GM21576 (cell line): Measurements from ENCODE around the gene NUTF2.
"Not testable (repeated sequence)": the region's sequence is repeated elsewhere in the genome, so short reads cannot be mapped to it uniquely, and the experiment has no call there.

Experiments
- ATAC-seq: cut with Tn5 transposase; IDR thresholded peaks from one replicate; pipeline ENCODE4 v1.9.1; 2021; ENCODE audit warnings: mild to moderate bottlenecking, moderate library complexity; ENCODE audit not compliant: unreplicated experiment

The NUTF2 gene

DNA sequence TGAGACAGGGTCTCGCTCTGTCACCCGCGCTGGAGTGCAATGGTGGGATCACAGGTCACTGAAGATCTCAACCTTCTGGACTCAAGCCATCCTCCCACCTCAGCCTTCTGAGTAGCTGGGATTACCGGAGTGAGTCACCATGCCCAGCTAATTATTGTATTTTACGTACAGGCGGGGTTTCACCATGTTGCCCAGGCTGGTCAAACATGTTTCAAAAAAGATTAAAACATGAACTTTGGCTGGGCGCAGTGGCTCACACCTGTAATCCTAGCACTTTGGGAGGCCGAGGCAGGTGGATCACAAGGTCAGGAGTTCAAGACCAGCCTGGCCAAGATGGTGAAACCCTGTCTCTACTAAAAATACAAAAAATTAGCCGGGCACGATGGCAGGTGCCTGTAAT lies 9.5 kb upstream of the NUTF2 start:
- not testable (repeated sequence) for ATAC-seq

DNA sequence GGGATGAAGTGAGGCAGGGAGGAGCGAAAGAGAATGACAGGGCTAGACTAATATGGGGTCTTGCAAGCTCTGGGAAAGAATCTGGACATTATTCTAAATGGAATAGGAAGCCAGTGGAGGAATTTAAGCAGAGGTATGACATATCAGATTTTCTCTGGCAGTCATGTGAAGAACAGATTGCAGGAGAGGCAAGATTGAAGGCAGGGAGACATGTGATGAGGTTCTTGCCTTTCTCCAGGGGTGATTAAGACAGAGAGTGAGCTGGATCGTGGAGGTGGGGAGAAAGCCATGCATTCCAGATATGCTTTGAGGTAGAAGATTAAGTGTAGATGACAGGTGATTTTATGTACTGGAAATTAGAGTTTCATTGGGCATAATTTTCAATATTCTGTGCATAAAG lies 8.9 kb upstream of the NUTF2 start:
- no peak for ATAC-seq

DNA sequence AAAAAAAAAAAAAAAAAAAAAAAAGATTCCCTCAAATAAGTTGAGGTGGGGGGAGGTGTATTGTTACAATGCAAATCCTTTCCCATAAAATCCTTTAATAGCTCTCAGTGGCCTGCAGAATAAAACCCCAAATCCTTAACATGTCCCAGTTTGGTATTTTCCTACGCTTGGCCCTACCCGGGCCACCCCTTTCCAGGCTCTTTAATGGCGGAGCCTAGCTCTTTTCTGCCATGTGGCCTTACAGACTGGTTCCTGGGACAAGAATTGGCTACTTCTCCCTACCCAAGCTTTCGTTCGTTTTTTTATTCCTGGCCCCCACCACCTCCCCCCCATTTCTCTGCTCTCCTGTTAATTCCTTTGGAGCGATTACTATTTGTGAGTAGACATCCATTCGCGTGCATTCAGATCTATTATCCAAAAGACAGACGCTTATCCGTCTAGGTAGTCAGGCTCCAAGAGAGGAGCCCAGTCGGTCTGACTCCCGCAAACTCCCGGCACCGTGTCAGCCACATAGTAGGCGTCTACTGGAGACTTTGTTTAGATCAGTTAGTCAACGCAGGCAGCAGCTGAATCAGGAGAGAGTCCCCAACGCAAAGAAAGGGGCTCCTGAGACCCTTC lies 5.4 kb upstream of the NUTF2 start:
- no peak for ATAC-seq

DNA sequence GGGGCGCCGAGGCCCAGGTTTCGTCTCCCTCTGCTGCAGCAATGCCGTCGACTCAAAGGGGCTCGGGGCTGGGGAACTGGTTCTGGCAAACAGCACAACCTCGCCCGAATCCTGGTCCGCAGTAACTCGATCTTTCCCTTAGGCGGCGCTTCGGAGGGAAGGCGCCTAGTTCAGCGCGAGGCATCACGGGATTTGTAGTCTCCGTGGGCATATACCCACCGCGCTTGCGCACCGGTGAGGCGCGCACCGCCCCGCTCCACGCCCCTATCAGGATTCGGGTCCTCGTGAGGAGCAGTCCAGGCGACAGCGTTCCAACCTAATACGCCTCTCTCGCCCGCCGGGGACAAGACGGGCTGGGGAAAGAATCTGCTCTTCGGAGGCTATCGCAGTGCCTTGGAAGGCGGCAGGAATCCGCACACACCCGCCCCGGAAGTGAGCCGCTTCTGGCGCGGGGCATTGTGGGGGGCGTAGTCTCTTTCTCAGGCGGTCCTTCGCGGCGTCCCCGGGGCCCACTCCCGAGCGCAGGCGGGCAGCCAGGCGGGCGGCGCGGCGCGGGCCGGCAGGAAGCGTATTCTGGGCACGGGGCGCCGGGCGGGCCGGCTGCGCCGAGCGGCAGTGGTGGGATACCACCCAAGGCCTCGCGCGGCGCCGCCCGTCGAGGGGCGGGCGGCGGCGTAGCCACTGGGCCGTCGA lies 4.8 kb upstream of the NUTF2 start, which contains the start of gene THAP11:
Gene THAP11, plus strand, starts transcription at position 505 of the 693 bp plus-strand sequence. CDS start 235 bp downstream, outside the sequence.
- peak; percentile 40 for ATAC-seq

DNA sequence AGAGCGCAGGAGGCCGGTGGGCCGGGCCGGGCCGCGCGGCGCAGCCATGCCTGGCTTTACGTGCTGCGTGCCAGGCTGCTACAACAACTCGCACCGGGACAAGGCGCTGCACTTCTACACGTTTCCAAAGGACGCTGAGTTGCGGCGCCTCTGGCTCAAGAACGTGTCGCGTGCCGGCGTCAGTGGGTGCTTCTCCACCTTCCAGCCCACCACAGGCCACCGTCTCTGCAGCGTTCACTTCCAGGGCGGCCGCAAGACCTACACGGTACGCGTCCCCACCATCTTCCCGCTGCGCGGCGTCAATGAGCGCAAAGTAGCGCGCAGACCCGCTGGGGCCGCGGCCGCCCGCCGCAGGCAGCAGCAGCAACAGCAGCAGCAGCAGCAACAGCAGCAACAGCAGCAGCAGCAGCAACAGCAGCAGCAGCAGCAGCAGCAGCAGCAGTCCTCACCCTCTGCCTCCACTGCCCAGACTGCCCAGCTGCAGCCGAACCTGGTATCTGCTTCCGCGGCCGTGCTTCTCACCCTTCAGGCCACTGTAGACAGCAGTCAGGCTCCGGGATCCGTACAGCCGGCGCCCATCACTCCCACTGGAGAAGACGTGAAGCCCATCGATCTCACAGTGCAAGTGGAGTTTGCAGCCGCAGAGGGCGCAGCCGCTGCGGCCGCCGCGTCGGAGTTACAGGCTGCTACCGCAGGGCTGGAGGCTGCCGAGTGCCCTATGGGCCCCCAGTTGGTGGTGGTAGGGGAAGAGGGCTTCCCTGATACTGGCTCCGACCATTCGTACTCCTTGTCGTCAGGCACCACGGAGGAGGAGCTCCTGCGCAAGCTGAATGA lies 4.0 kb upstream of the NUTF2 start:
- peak; percentile 10 for ATAC-seq

DNA sequence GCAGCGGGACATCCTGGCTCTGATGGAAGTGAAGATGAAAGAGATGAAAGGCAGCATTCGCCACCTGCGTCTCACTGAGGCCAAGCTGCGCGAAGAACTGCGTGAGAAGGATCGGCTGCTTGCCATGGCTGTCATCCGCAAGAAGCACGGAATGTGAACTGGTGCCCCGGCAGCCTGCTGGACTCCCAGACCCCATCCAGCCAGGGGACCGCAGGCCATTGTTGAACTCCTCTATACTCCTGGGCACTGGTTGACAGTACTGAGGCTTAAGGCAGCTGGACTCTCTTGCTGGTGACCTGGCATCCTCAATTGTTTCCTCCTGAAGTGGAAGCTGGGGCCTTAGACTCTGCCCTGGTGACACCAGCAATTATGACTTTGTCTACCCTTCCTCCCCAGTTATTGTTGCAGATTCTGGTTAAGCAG lies 3.4 kb upstream of the NUTF2 start:
- ATAC-seq: no peak

DNA sequence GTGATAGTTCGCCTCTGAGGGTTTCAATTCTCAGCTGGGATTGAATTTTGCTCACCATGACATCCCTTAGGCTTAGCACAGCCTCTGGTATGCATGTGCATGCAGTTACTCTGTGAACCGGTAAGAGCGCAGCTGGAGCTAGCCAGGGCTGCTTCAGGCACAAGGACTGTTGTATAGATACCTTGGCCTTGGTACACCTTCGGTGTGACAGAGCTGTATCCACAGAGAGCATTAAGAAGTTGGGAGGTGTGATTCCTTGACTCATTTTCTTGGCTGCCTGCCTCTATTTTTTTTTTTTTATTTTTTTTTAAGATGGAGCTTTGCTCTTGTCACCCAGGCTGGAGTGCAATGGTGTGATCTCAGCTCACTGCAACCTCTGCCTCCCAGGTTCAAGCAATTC lies 2.2 kb upstream of the NUTF2 start:
- ATAC-seq: no peak

DNA sequence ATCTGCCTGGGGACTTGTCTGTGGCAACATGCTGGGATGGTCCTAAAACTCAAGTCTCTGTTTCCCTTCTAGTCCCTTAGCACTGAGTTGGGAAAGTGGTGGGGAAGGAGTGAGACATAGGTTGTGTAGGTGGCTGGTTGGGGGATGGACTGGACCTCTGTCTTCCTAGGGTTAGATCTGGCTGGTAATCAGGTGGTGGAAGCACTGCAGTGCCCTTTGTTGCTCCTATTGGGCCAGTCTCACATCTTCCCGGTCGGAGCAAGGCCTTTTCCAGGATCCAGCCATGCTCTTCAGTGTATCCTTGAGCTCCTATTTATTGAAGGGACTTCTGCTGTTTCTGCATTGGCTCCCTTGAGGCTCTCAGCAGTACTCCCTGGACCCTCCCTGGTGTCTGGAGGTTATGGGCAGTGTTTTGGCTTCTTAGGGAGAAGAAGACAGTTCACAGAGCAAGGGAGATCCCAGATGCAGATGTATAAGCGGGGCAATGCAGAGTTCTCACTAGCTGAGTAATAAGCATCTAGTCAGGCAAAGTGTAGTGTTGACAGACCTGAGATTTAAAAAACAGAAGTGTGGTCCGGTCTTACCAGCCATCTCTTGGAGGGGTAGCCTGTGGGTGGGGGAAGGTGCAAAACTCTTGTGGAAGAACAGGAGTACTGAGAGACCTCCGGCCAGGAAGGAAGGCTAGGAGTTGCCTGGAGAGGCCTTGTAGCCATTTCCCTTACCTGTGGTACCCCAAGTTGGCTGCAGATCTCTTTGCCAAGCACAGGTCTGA lies 1.3 kb upstream of the NUTF2 start:
- no peak for ATAC-seq

DNA sequence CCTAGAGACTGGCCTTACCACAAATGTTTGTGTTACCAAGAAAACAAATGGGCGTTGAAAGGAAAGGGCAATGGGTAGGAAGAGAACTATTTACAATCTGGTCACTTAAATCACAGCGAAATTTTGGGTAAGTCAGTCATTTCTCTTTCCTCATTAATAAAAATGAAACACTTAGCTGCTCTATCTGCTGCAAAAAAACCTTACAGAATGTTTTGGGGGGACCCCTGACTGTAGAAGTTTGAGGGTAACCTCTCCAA lies 742 bp upstream of the NUTF2 start:
- ATAC-seq: no peak

DNA sequence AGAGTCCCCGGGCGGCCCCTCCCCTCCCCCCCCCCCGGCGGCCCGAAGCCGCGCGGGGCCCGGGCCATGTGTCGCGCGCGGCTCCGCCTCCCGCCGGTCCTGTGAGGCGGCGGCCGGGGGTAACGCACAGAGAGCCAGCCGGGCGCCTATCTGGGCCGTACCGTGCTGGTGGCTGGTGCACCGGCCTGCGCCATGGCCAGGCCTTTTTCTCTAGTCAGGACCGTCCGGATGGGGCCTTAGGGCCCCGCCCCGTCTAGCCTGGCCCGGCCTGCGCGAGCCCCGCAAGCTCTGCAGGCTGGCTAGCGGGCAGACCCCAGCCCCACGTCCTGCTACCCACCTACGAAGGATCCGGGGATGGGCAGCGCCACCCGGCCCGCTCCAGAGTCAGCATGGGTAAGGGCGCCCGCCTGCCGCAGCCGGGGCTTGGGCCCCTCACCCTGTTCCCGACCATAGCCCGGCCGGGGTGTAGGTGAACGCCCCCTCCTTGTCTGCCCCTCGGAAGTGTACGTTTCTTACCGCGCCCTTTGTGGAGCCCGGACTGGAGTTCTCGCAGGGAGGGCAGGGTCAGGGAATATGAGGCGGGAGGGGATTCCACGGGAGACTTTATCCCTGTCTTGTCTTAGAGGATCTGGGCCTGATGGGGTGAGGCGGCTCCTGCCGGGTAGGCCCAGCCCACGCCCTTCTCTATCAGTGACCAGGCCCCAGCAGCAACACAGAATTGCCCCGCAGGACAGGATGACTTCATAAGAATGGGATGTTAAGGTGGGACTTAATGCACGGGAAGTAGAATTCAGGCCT lies 530 bp downstream of the NUTF2 start, which contains the start of gene CENPT:
Gene CENPT, minus strand, starts transcription at position 630 of the 798 bp plus-strand sequence. CDS start 13,834 bp downstream, outside the sequence.
- ATAC-seq: peak; percentile 29

DNA sequence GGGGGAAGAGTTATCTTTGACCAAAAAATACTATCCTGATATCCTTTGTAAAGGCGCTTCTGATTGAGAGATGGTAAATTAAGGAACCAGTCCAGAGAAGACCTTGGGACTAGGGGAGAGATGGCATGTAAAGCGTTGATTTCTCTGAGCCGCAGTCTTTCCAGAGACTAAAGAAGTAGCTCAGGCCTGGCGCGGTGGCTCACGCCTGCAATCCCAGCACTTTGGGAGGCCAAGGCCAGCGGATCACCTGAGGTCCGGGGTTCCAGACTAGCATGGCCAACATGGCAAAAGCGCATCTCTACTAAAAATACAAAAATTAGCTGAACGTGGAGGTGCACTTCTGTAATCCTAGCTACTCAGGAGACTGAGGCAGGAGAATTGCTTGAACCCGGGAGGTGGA lies 1.4 kb downstream of the NUTF2 start:
- no peak for ATAC-seq

DNA sequence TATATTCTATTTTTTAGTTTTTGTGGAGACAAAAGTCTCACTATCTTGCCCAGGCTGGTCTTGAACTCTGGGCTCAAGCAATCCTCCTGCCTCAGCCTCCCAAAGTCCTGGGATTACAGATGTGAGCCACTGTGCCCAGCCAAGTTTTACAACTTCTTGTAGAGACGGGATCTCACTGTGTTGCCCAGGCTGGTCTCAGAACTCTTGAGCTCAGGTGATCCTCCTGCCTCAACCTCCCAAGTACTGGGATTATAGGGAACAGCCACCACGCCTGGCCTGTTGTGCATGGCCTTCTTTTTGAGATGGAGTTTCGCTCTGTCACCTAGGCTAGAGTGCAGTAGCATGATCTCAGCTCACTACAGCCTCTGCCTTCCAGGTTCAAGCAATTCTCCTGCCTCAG lies 6.9 kb downstream of the NUTF2 start:
- no peak for ATAC-seq

DNA sequence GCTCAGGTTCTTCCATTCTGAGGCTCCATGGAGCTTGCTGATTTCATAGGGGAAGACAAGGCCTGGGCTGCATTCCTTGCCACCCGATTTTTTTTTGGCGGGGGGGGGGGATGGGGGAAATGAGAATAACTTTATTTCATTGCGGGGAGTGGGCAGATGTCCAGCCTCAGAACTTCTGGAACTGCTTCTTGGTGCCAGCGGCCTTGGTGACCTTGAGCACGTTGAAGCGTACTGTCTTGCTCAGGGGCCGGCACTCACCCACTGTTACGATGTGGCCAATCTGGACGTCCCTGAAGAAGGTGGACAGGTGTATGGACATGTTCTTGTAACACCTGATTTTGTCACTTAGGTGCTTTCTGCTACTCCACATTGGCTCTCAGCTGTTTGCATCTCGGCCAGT lies 9.1 kb downstream of the NUTF2 start:
- ATAC-seq: no peak

DNA sequence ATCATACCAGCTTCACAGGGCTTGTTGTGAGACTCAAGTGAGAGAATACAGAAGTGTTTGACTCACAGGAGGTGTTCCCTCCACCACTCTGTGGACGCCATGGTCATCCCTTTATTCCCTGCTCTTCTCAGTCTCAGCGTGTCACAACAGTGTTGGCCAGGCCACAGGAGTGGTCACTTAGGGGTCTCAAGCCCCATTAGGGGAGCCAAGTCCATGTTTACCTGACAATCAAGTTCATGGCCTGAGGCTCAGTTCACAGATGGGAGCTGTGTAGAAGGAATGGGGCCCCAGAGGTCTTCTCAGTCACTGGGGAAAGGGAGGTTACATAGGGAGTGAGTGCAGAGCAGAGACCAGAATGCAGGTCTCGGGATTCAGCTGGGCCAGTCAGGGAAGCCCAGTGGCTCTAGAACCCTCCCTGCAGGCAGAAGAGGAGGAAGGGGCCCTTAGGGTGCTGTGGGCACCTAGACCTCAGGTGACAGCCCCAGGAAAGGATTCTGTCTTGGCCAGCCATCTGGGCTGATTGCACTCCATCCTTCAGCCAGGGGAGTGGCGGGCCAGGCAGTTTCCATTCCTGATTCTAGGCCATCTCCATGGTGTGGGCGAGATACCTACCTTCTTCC lies 10.3 kb downstream of the NUTF2 start:
- no peak for ATAC-seq

DNA sequence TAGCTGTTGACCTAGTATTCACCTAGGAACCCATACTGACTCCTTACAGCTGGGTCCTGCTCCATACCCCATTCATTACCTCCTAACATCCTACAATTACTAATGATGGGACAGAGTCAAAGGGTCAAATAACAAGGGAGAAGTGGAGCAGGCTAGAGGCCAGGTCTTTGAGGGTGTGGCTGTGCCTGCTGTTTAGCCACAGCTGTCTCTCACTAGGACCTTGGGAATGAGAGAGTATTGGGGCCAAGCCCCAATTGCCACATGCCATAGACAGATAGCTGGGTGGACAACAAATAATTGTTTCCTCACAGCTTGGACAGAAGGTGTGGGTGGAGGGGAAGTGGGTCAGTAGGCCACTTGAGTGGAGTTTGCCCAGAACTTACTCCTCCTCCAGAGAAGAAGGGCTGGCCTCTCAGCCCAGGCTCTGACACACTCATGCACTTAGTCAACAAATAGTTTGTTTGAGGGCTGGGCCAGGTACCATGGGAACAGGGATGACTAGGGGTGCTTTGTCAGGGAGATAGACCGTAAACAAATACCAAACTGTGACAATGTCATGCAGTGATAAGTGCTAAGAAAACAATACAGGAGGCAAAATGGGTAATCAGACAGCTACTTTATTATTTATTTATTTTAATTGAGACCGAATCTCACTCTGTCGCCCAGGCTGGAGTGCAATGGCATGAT lies 11.0 kb downstream of the NUTF2 start:
- no peak for ATAC-seq

DNA sequence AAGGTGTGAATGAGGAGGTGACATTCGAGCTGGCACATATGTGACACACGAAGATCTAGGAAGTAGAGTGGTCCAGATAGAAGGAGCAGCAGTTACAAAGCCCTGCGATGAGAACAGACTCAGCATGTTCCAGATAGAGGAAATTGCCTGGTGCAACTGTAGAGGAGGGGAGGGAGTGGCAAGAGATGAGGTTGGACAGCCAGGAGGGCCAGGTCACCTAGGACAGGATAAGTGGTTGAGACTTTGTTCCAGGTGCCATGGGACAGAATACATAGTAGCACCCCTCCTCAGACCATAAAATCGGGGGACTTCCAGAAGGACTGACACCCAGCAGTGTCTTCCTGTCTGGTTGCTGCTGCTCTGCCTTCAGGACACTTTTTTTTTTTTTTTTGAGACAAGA lies 11.8 kb downstream of the NUTF2 start:
- no peak for ATAC-seq

DNA sequence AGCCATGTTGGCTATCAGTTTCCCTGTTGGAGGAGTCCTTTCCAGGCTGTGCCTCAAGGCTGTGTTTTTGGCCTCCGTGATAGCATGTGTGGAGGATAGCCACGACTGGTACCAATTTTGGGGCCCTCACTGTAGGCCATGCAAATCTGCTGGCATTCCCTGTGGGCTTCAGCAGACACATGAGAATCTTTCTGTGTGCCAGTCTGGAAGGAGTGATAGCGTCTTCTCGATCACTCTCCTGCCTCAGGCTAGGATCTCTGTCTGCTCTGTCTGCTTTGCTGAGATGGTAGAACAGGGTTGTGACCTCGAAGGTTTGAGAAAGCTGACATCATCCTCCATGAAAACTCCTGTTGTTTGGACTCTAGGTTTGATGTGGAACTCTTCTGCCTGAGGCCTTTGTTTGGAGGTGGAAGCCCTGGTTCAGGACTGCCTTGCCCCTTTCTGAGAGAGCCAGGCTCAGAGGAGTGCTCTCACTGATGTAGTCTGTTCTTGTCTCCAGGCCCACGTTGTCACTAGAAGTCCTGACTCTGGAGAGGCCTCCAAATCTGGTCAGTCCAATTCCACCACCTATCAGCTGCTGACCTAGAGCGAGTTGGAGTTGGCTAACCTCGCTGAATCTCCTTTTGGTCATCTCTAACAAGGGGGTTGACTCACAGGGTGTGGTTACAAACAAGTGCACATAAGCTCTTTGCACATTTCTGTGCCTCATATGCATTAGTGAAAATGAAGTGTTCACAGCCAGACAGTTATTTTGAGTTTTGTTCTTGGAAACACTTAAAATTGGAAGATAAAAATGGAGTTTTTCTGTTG lies 14.1 kb downstream of the NUTF2 start:
- no peak for ATAC-seq

DNA sequence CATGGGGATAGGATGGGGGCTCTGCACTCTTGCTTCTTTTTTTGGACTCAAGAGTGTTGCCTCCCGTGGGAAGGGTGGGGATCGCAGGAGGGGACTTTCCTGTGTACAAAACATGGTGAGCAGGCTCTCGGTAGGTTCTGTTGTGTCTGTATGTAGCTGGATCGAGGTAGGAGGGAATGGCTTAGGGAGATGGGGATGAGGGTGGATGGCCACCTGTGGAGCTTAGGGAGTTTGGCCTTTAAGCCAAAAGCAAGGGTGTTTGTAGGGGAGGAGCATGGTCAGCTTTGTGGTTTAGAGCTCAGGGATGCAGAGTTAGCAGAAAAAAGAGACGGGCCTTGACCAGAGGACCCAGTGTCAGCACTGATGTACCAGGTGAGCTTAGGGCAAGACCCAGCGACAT lies 15.1 kb downstream of the NUTF2 start:
- ATAC-seq: no peak
